Measurements from ENCODE around the gene POLE. TPM values are rescaled to one million over a fixed set of nuclear protein-coding genes. Genes with fewer than 3 reads are reported as not detected.

The POLE gene
- total and polyA plus RNA-seq, 9 of the 15 experiments (the other 6 are each of a cell fraction or from before 2014, with no cell fraction given), result 2.4 to 154 (median 49.6) TPM

GRCh38 chr12:132614029-132614428 lies 73.1 kb downstream of the POLE start:
- FAIRE-seq, result no peak
- Histone ChIP-seq H3K4me1 (replicated peaks in 1 of 2; ENCODE audit: control insufficient read depth in 2 of 2, insufficient read depth in 2 of 2, low read length in 2 of 2) (peaks cover 0 to 13% of the 10 kb centered on the region in 2 experiments; a peak in 2 of 5 replicates), H3K36me3 (ENCODE audit: control insufficient read depth, insufficient read depth, low read length) (no peaks in the 10 kb centered on the region), H3K9me1 (ENCODE audit: control insufficient read depth, insufficient read depth, low read length) (no peaks in the 10 kb centered on the region), H4K20me1 (replicated peaks; ENCODE audit: control insufficient read depth, insufficient read depth, low read length) (no peaks in the 10 kb centered on the region; the same call in 1 of the 2 replicates), H3K4me2 (ENCODE audit: insufficient read depth, low read length) (no peak overlapping the region), H3K79me2 (ENCODE audit: control insufficient read depth, insufficient read depth, low read length) (no peaks in the 10 kb centered on the region), H2AFZ (ENCODE audit: low read depth, low read length) (no peak overlapping the region), H3K27ac (ENCODE audit: extremely low read depth, low read depth, low read length) (no peak overlapping the region), H3K4me3 (no peak overlapping the region), H3K27me3 (ENCODE audit: control insufficient read depth in 2 of 2, insufficient read depth in 2 of 2, low read length in 2 of 2) (peaks cover 26 to 33% of the 10 kb centered on the region in 2 experiments; a peak in 4 of 5 replicates), H3K9ac (ENCODE audit: insufficient read depth in 1 of 2, low read depth in 2 of 2, low read length in 2 of 2) (no peak overlapping the region), H3K9me3 (replicated peaks; ENCODE audit: control insufficient read depth, insufficient read depth, low read depth, low read length) (peaks cover 10% of the 10 kb centered on the region)
- no TSS peak for BruUV-seq (replicated peaks)
- ChIA-PET CTCF (ENCODE audit: low intra/inter-chr PET ratio) (interaction anchor here (2.1 kb wide), 1 partner anchor 13 kb away, joined by 9 read pairs; no protein-coding TSS in a partner anchor), POLR2A (interaction anchor here (1.5 kb wide), 1 partner anchor 64 kb away, joined by 3 read pairs; no protein-coding TSS in a partner anchor)
- WGBS (ENCODE audit: insufficient coverage, low coverage, missing lambda C conversion rate), result 3% methylated on average over 5 of the region's 5 CpGs
- no peak for DNase-seq (ENCODE audit: extremely low read depth in 1 of 4, low spot score in 3 of 4)
- intact Hi-C loops (cut with micrococcal nuclease) (no loop called here), in situ Hi-C loops (cut with MboI) (no loop called here)
- no peak for ATAC-seq
- TF ChIP-seq KDM2B (CRISPR knock-in tag; IDR thresholded peaks at IDR 0.05) (no peak), PRDM10 (IDR thresholded peaks at IDR 0.05; ENCODE audit: partially characterized antibody) (no peak), FOXJ3 (CRISPR knock-in tag; IDR thresholded peaks at IDR 0.05) (no peak)
